Renal cortical epithelial cell (primary cell): ENCODE data around the gene ZGRF1. TPM values are rescaled to one million over a fixed set of nuclear protein-coding genes. Genes with fewer than 3 reads are reported as not detected.
"Not testable (repeated sequence)": the region's sequence is repeated elsewhere in the genome, so short reads cannot be mapped to it uniquely, and the experiment has no call there.

Source experiments
- DNase-seq: peaks from one replicate; pipeline ENCODE4 v3.0.0-alpha.2; 2011; ENCODE audit warnings: low read depth
- total RNA-seq: library from RNA; depleted of rRNA; stranded (reverse); fragments of >200 nt; gene quantifications from 2 replicates; pipeline ENCODE4 v1.2.3, GENCODE V29; 2014

The ZGRF1 gene
- total RNA-seq, 1 donor from 2014 or later: 2.5 TPM

- peak; percentile 88 for DNase-seq
These were observed 84.0 kb downstream of the ZGRF1 start for GRCh38 chr4:112552668-112553067.

GRCh38 chr4:112550728-112551127 is 86.0 kb downstream of the ZGRF1 start:
- DNase-seq: peak; percentile 89

GRCh38 chr4:112546476-112546875 is 90.2 kb downstream of the ZGRF1 start:
- no peak for DNase-seq

- no peak for DNase-seq
These were observed 91.4 kb downstream of the ZGRF1 start for GRCh38 chr4:112545346-112545745.

- DNase-seq: no peak
These were observed 96.0 kb downstream of the ZGRF1 start for GRCh38 chr4:112540695-112541094.

- no peak for DNase-seq
These were observed 100.6 kb downstream of the ZGRF1 start for GRCh38 chr4:112536123-112536522.

GRCh38 chr4:112532267-112532666 is 104.4 kb downstream of the ZGRF1 start:
- DNase-seq: peak; percentile 44

GRCh38 chr4:112531146-112531545 is 105.6 kb downstream of the ZGRF1 start:
- DNase-seq: no peak

- peak; percentile 13 for DNase-seq
These were observed 110.6 kb downstream of the ZGRF1 start for GRCh38 chr4:112526061-112526460.

GRCh38 chr4:112523764-112524505 is 112.8 kb downstream of the ZGRF1 start:
- peak; percentile 11 for DNase-seq

GRCh38 chr4:112523008-112523721 is 113.5 kb downstream of the ZGRF1 start:
- peak; percentile 9 for DNase-seq

GRCh38 chr4:112522431-112522830 is 114.3 kb downstream of the ZGRF1 start:
- DNase-seq: not testable (repeated sequence)

- DNase-seq: no peak
These were observed 115.3 kb downstream of the ZGRF1 start for GRCh38 chr4:112521123-112522023.

GRCh38 chr4:112520598-112521122 is 116.0 kb downstream of the ZGRF1 start:
- DNase-seq: no peak

- DNase-seq: no peak
These were observed 116.8 kb downstream of the ZGRF1 start for GRCh38 chr4:112519689-112520597.

GRCh38 chr4:112518675-112519074 is 118.0 kb downstream of the ZGRF1 start:
- peak; percentile 13 for DNase-seq

GRCh38 chr4:112517911-112518310 is 118.8 kb downstream of the ZGRF1 start:
- DNase-seq: no peak

- no peak for DNase-seq
These were observed 119.6 kb downstream of the ZGRF1 start for GRCh38 chr4:112517067-112517634.

GRCh38 chr4:112516471-112517066 is 120.1 kb downstream of the ZGRF1 start:
- no peak for DNase-seq

- DNase-seq: no peak
These were observed 120.6 kb downstream of the ZGRF1 start, which contains the start of gene NEUROG2 for GRCh38 chr4:112516066-112516470. TSS of gene NEUROG2 (minus strand) at chr4:112516180. CDS start at chr4:112515475, 705 bp downstream.
